ENCODE data around the gene GPR37L1. TPM values are rescaled to one million over a fixed set of nuclear protein-coding genes. Genes with fewer than 3 reads are reported as not detected.

Gene GPR37L1
- total and polyA plus RNA-seq, 2 of the 4 experiments (the other 2 are of a cell fraction) = 0.02 TPM; not detected in 1

GRCh38 chr1:202170726-202171125, 48.0 kb downstream of the GPR37L1 start:
- H2BK5ac ChIP-seq (ENCODE audit: low read depth, low read length, poor library complexity, severe bottlenecking) = no peak overlapping the region
- no peak overlapping the region for H3K56ac ChIP-seq (ENCODE audit: extremely low read depth, insufficient read depth, low read length)
- H3K23ac ChIP-seq (ENCODE audit: low read depth, low read length) = no peak overlapping the region
- ATAC-seq (ENCODE audit: low read depth) = no peak
- H3K9me3 ChIP-seq (ENCODE audit: control insufficient read depth, insufficient read depth, low read length) = no peaks in the 10 kb centered on the region
- no peak for DNase-seq
- no peak for TF ChIP-seq MAZ (IDR thresholded peaks at IDR 0.05; ENCODE audit: borderline replicate concordance, low read depth, low read length)
- no peak for TF ChIP-seq CHD1 (IDR thresholded peaks at IDR 0.05; ENCODE audit: low read depth, low read length)
- TF ChIP-seq SMC3 (IDR thresholded peaks at IDR 0.05; ENCODE audit: low read depth, low read length) = no peak
- TF ChIP-seq RCOR1 (IDR thresholded peaks at IDR 0.05; ENCODE audit: insufficient replicate concordance, low read length) = no peak
- TF ChIP-seq POLR2A (IDR thresholded peaks at IDR 0.05; ENCODE audit: low read depth, low read length) = no peak
- TF ChIP-seq NFE2L2 (IDR thresholded peaks at IDR 0.05; ENCODE audit: low read depth, low read length) = no peak
- no peak for TF ChIP-seq CTCF (conservative IDR thresholded peaks at IDR 0.05; ENCODE audit: low read depth, low read length)
- no peak for TF ChIP-seq RFX5 (IDR thresholded peaks at IDR 0.05; ENCODE audit: low read depth, low read length)
- no peak for TF ChIP-seq ELK1 (IDR thresholded peaks at IDR 0.05; ENCODE audit: borderline replicate concordance, low read depth, low read length)
- TF ChIP-seq USF2 (IDR thresholded peaks at IDR 0.05; ENCODE audit: low read depth, low read length) = no peak
- TF ChIP-seq RAD21 (IDR thresholded peaks at IDR 0.05; ENCODE audit: low read length) = no peak
- TF ChIP-seq MXI1 (IDR thresholded peaks at IDR 0.05; ENCODE audit: borderline replicate concordance, low read depth, low read length) = no peak
- TF ChIP-seq FOS (IDR thresholded peaks at IDR 0.05; ENCODE audit: low read depth, low read length) = no peak
- no peak for TF ChIP-seq MAFK (IDR thresholded peaks at IDR 0.05; ENCODE audit: low read depth, low read length)
- TF ChIP-seq CEBPB (IDR thresholded peaks at IDR 0.05; ENCODE audit: low read depth, low read length) = no peak
- TF ChIP-seq BHLHE40 (IDR thresholded peaks at IDR 0.05; ENCODE audit: low read depth, low read length) = no peak
- no peaks in the 10 kb centered on the region for H3K36me3 ChIP-seq (ENCODE audit: control insufficient read depth, insufficient read depth, low read length)
- CTCF ChIA-PET = no interaction called here
- no peak overlapping the region for H3K14ac ChIP-seq (replicated peaks; ENCODE audit: low read depth, low read length)
- H4K20me1 ChIP-seq (ENCODE audit: insufficient read depth, low read length) = no peaks in the 10 kb centered on the region
- H3K79me1 ChIP-seq (ENCODE audit: low read depth in 1 of 2, low read length in 2 of 2) = no peaks in the 10 kb centered on the region
- no peak overlapping the region for H3K4ac ChIP-seq (ENCODE audit: low read depth, low read length)
- H2BK20ac ChIP-seq (ENCODE audit: low read depth, low read length) = no peak overlapping the region
- no peak overlapping the region for H4K91ac ChIP-seq (ENCODE audit: insufficient read depth, low read depth, low read length)
- in situ Hi-C loops (cut with MboI; ENCODE audit: low sequenced_read_pairs) = no loop called here
- no peaks in the 10 kb centered on the region for H3K4me1 ChIP-seq (ENCODE audit: control insufficient read depth, insufficient read depth, low read length)
- H3K27ac ChIP-seq (ENCODE audit: insufficient read depth, low read length) = no peak overlapping the region
- no peak overlapping the region for H2BK120ac ChIP-seq (ENCODE audit: low read depth, low read length)
- H3K4me3 ChIP-seq (ENCODE audit: insufficient read depth, low read depth, low read length) = no peak overlapping the region
- BruUV-seq (replicated peaks) = no TSS peak
- POLR2A ChIA-PET (ENCODE audit: unreplicated experiment) = no interaction called here
- no peak overlapping the region for H4K5ac ChIP-seq (ENCODE audit: low read depth, low read length)
- no peak overlapping the region for H4K8ac ChIP-seq (ENCODE audit: low read depth in 2 of 2, low read length in 2 of 2)
- H3K18ac ChIP-seq (ENCODE audit: low read depth, low read length) = no peak overlapping the region
- no peak overlapping the region for H3K4me2 ChIP-seq (ENCODE audit: low read depth, low read length)
- dilution Hi-C loops (cut with HindIII; ENCODE audit: low sequenced_read_pairs, unreplicated experiment) = no loop called here
- 81% methylated on average over 3 of the region's 6 CpGs; no CpG with 5 or more reads in 1 of the 2 experiments for WGBS, 2 experiments (ENCODE audit: extremely low coverage in 2 of 2, insufficient read length in 1 of 2)
- no peak overlapping the region for H2AK9ac ChIP-seq (replicated peaks; ENCODE audit: low read depth, low read length, poor library complexity)
- H3K9me1 ChIP-seq (ENCODE audit: insufficient read depth, low read length) = no peaks in the 10 kb centered on the region
- intact Hi-C loops (cut with micrococcal nuclease) = no loop called here
- H2AK5ac ChIP-seq (ENCODE audit: low read depth, low read length) = no peak overlapping the region
- H3K27me3 ChIP-seq (ENCODE audit: control insufficient read depth, insufficient read depth, low read length) = peaks cover 32% of the 10 kb centered on the region
- H3K9ac ChIP-seq (ENCODE audit: low read depth, low read length) = no peak overlapping the region
- no peak overlapping the region for H2AFZ ChIP-seq (replicated peaks; ENCODE audit: low read length, poor library complexity)
- H2BK15ac ChIP-seq (ENCODE audit: low read depth, low read length) = no peak overlapping the region

Data from IMR-90 (cell line).